ENCODE results near the gene F11R.
"Not testable (repeated sequence)": the region's sequence is repeated elsewhere in the genome, so short reads cannot be mapped to it uniquely, and the experiment has no call there.

F11R gene

GRCh38 chr1:161021165-161021969 lies 415 bp upstream of the F11R start:
- peaks cover 11% of the 10 kb centered on the region for H3K4me1 ChIP-seq (ENCODE audit: control insufficient read depth, insufficient read depth, low read length, poor library complexity, severe bottlenecking)
- WGBS, 2 experiments (ENCODE audit: insufficient coverage in 2 of 2), result 2 to 13% methylated on average over 26 of the region's 34 CpGs
- no peak overlapping the region for H3K27ac ChIP-seq (ENCODE audit: low read depth, low read length, severe bottlenecking)
- peak overlapping the region; percentile 67 for H3K4me3 ChIP-seq (ENCODE audit: extremely low read depth, insufficient read depth, low read length, poor library complexity, severe bottlenecking)
- H3K36me3 ChIP-seq (ENCODE audit: control insufficient read depth, insufficient read depth, low read length), result no peaks in the 10 kb centered on the region
- no peaks in the 10 kb centered on the region for H3K9me3 ChIP-seq (ENCODE audit: control insufficient read depth, low read length)

- H3K27ac ChIP-seq (ENCODE audit: low read depth, low read length, severe bottlenecking), result peak overlapping the region; percentile 26
- peak overlapping the region; percentile 67 for H3K4me3 ChIP-seq (ENCODE audit: extremely low read depth, insufficient read depth, low read length, poor library complexity, severe bottlenecking)
- whole genome bisulfite sequencing, 2 experiments (ENCODE audit: insufficient coverage in 2 of 2), result 1 to 4% methylated on average over 7 of the region's 10 CpGs
- no peaks in the 10 kb centered on the region for H3K9me3 ChIP-seq (ENCODE audit: control insufficient read depth, low read length)
- H3K4me1 ChIP-seq (ENCODE audit: control insufficient read depth, insufficient read depth, low read length, poor library complexity, severe bottlenecking), result peaks cover 8% of the 10 kb centered on the region
- no peaks in the 10 kb centered on the region for H3K36me3 ChIP-seq (ENCODE audit: control insufficient read depth, insufficient read depth, low read length)
Observed at GRCh38 chr1:161019751-161020495, 1.0 kb downstream of the F11R start.

GRCh38 chr1:161019111-161019660 lies 1.8 kb downstream of the F11R start:
- 89 to 98% methylated on average over 8 to 13 of the region's 15 CpGs for WGBS, 2 experiments (ENCODE audit: insufficient coverage in 2 of 2)
- not testable (repeated sequence) for H3K27ac ChIP-seq (ENCODE audit: low read depth, low read length, severe bottlenecking); H3K9me3 ChIP-seq (ENCODE audit: control insufficient read depth, low read length); H3K36me3 ChIP-seq (ENCODE audit: control insufficient read depth, insufficient read depth, low read length)
- peaks cover 10% of the 10 kb centered on the region for H3K4me1 ChIP-seq (ENCODE audit: control insufficient read depth, insufficient read depth, low read length, poor library complexity, severe bottlenecking)
- peak overlapping the region; percentile 67 for H3K4me3 ChIP-seq (ENCODE audit: extremely low read depth, insufficient read depth, low read length, poor library complexity, severe bottlenecking)

GRCh38 chr1:161018631-161018930 lies 2.4 kb downstream of the F11R start:
- Histone ChIP-seq H3K9me3 (ENCODE audit: control insufficient read depth, low read length) (no peaks in the 10 kb centered on the region), H3K4me1 (ENCODE audit: control insufficient read depth, insufficient read depth, low read length, poor library complexity, severe bottlenecking) (peaks cover 16% of the 10 kb centered on the region), H3K36me3 (ENCODE audit: control insufficient read depth, insufficient read depth, low read length) (no peaks in the 10 kb centered on the region), H3K27ac (ENCODE audit: low read depth, low read length, severe bottlenecking) (no peak overlapping the region), H3K4me3 (ENCODE audit: extremely low read depth, insufficient read depth, low read length, poor library complexity, severe bottlenecking) (peak overlapping the region; percentile 67)
- no CpG with 5 or more reads among the region's 1 CpG for WGBS, 2 experiments (ENCODE audit: insufficient coverage in 2 of 2)

- Histone ChIP-seq H3K4me3 (ENCODE audit: extremely low read depth, insufficient read depth, low read length, poor library complexity, severe bottlenecking) (peak overlapping the region; percentile 67), H3K27ac (ENCODE audit: low read depth, low read length, severe bottlenecking) (no peak overlapping the region), H3K36me3 (ENCODE audit: control insufficient read depth, insufficient read depth, low read length) (no peaks in the 10 kb centered on the region), H3K4me1 (ENCODE audit: control insufficient read depth, insufficient read depth, low read length, poor library complexity, severe bottlenecking) (peaks cover 20% of the 10 kb centered on the region), H3K9me3 (ENCODE audit: control insufficient read depth, low read length) (no peaks in the 10 kb centered on the region)
- 79 to 88% methylated on average over 3 to 4 of the region's 5 CpGs for WGBS, 2 experiments (ENCODE audit: insufficient coverage in 2 of 2)
Observed at GRCh38 chr1:161017756-161018630, 3.0 kb downstream of the F11R start.

- H3K4me1 ChIP-seq (ENCODE audit: control insufficient read depth, insufficient read depth, low read length, poor library complexity, severe bottlenecking), result peaks cover 20% of the 10 kb centered on the region
- H3K4me3 ChIP-seq (ENCODE audit: extremely low read depth, insufficient read depth, low read length, poor library complexity, severe bottlenecking); H3K27ac ChIP-seq (ENCODE audit: low read depth, low read length, severe bottlenecking); H3K9me3 ChIP-seq (ENCODE audit: control insufficient read depth, low read length); H3K36me3 ChIP-seq (ENCODE audit: control insufficient read depth, insufficient read depth, low read length): not testable (repeated sequence)
- 66 to 80% methylated on average over 2 to 3 of the region's 7 CpGs for WGBS, 2 experiments (ENCODE audit: insufficient coverage in 2 of 2)
Observed at GRCh38 chr1:161017181-161017580, 3.8 kb downstream of the F11R start.

GRCh38 chr1:161016683-161017082 lies 4.3 kb downstream of the F11R start:
- H3K36me3 ChIP-seq (ENCODE audit: control insufficient read depth, insufficient read depth, low read length); H3K9me3 ChIP-seq (ENCODE audit: control insufficient read depth, low read length); H3K4me3 ChIP-seq (ENCODE audit: extremely low read depth, insufficient read depth, low read length, poor library complexity, severe bottlenecking); H3K27ac ChIP-seq (ENCODE audit: low read depth, low read length, severe bottlenecking): not testable (repeated sequence)
- 82 to 91% methylated on average over 1 of the region's 1 CpG for WGBS, 2 experiments (ENCODE audit: insufficient coverage in 2 of 2)
- peaks cover 20% of the 10 kb centered on the region for H3K4me1 ChIP-seq (ENCODE audit: control insufficient read depth, insufficient read depth, low read length, poor library complexity, severe bottlenecking)

GRCh38 chr1:161013488-161014230 lies 7.3 kb downstream of the F11R start:
- H3K9me3 ChIP-seq (ENCODE audit: control insufficient read depth, low read length), result no peaks in the 10 kb centered on the region
- H3K36me3 ChIP-seq (ENCODE audit: control insufficient read depth, insufficient read depth, low read length), result peaks cover 3% of the 10 kb centered on the region
- 80 to 86% methylated on average over 11 to 12 of the region's 15 CpGs for WGBS, 2 experiments (ENCODE audit: insufficient coverage in 2 of 2)
- H3K27ac ChIP-seq (ENCODE audit: low read depth, low read length, severe bottlenecking), result peak overlapping the region; percentile 80
- peaks cover 21% of the 10 kb centered on the region for H3K4me1 ChIP-seq (ENCODE audit: control insufficient read depth, insufficient read depth, low read length, poor library complexity, severe bottlenecking)
- no peak overlapping the region for H3K4me3 ChIP-seq (ENCODE audit: extremely low read depth, insufficient read depth, low read length, poor library complexity, severe bottlenecking)

GRCh38 chr1:161013131-161013487 lies 7.8 kb downstream of the F11R start:
- no peaks in the 10 kb centered on the region for H3K9me3 ChIP-seq (ENCODE audit: control insufficient read depth, low read length)
- H3K4me1 ChIP-seq (ENCODE audit: control insufficient read depth, insufficient read depth, low read length, poor library complexity, severe bottlenecking), result peaks cover 24% of the 10 kb centered on the region
- peaks cover 3% of the 10 kb centered on the region for H3K36me3 ChIP-seq (ENCODE audit: control insufficient read depth, insufficient read depth, low read length)
- no peak overlapping the region for H3K4me3 ChIP-seq (ENCODE audit: extremely low read depth, insufficient read depth, low read length, poor library complexity, severe bottlenecking)
- H3K27ac ChIP-seq (ENCODE audit: low read depth, low read length, severe bottlenecking), result peak overlapping the region; percentile 80

- no CpG with 5 or more reads among the region's 3 CpGs for WGBS, 2 experiments (ENCODE audit: insufficient coverage in 2 of 2)
- Histone ChIP-seq H3K4me3 (ENCODE audit: extremely low read depth, insufficient read depth, low read length, poor library complexity, severe bottlenecking) (no peak overlapping the region), H3K27ac (ENCODE audit: low read depth, low read length, severe bottlenecking) (peak overlapping the region; percentile 80), H3K9me3 (ENCODE audit: control insufficient read depth, low read length) (no peaks in the 10 kb centered on the region), H3K4me1 (ENCODE audit: control insufficient read depth, insufficient read depth, low read length, poor library complexity, severe bottlenecking) (peaks cover 24% of the 10 kb centered on the region), H3K36me3 (ENCODE audit: control insufficient read depth, insufficient read depth, low read length) (peaks cover 3% of the 10 kb centered on the region)
Observed at GRCh38 chr1:161012420-161012819, 8.5 kb downstream of the F11R start.
